GM18870 (cell line): Measurements from ENCODE around the gene FGF4.
"Not testable (repeated sequence)": the region's sequence is repeated elsewhere in the genome, so short reads cannot be mapped to it uniquely, and the experiment has no call there.

Experiments used
- ATAC-seq: cut with Tn5 transposase; IDR thresholded peaks from one replicate; pipeline ENCODE4 v1.9.1; 2021; ENCODE audit warnings: moderate library complexity; ENCODE audit not compliant: unreplicated experiment

FGF4 gene

DNA sequence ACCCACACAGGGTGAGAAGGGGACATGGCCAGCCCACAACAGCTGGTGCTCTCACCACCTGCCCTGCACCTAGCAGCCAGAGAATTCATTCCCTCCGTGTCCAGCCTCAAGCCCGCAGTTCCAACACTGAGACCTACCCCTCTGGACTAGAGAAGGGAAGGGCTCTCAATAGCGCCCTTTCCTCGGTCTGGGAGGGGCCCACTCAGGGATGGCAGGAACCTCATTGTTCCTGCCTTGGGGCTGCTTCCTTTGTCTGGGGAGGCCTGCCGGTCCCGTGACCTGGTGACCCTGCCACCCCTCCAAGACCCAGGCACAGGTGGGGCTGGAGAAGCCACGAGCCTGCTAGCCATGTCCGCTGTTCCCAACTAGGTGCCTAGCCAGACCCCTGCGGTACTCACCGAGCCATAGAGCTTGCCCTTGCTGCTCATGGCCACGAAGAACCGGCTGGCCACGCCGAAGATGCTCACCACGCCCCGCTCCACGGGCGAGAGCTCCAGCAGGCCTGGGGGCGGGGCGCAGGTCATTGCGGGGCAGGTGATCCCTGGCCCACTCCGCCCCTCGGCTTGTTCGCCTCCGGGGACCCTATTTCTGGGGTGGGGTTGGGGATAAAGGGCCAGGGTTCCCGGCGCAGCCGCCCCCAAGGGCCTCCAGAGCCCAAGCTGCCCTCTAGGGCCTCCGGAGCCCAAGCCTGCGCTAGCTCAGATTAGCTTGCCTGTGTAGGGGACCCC lies 1.4 kb downstream of the FGF4 start:
- ATAC-seq = no peak

DNA sequence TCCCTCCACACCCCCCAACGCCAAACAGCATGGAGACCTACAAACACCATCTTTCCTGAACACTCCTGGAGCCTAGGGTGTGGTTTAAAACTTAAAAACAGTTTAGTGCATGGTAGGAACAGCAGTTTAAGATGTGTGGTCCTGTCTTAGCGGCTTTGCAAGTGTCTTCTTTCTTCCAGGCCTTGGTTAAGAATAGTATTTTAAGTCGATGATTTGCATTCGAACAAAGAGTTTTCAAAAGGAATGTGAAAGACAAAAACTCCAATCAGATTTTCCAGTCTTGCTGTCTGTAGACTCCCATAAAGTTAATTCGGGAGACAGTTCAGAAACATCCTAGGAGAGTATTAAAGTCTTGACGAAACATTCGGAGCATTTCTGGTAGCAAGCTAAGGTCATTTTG lies 3.7 kb downstream of the FGF4 start:
- no peak for ATAC-seq

DNA sequence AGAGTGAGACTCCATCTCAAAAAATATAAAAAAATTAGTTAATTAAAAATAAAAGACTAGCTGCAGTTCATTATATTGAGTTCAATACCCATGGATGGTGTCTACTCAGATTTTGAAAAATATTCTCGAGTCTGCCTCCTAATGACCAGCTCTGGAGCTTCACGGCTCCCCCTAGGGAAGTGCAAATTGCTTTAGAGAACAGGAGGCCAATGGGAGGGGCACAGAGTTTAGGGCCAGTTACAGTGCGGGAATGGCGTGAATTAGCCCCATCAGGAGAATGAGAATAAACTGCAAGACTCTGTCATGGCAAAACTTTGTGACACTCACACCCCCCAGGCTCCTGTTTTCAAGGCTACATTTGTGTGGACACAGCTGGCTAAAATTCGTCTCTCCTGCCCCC lies 4.6 kb downstream of the FGF4 start:
- ATAC-seq = no peak

DNA sequence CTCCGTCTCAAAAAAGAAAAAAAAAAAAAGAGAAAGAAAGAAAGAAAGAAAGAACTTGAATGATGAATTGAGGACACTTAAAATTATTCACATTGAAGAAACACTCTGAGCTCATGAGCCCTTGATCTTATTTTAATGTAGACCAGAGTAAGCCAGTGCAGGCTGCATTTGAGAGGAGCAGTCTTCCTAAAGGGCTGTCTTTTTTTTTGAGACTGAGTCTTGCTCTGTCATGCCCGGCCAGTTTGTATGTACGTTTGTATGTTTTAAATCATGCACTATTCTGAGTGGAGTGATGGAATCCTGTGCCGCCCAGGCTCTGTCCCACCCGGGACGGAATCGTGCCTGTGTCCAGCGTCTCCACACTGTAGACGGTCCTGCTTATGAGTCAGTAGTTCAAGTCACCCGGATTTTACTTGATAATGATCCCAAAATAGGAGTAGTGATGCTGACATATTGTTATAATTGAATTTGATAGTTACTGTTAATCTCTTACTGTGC lies 9.6 kb downstream of the FGF4 start:
- ATAC-seq = no peak

DNA sequence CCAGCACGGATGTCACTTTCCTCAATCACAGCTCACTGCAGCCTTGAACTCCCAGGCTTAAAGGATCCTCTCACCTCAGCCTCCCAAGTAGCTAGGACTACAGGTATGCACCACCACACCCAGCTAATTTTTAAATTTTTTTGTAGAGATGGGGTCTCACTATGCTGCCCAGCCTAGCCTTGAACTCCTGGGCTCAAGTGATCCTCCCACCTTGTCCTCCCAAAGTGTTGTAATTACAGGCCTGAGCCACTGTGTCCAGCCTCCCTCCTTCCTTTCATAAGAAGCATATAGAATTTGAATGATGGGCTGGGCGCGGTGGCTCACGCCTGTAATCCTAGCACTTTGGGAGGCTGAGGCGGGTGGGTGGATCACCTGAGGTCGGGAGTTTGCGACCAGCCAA lies 10.2 kb downstream of the FGF4 start:
- ATAC-seq = not testable (repeated sequence)

DNA sequence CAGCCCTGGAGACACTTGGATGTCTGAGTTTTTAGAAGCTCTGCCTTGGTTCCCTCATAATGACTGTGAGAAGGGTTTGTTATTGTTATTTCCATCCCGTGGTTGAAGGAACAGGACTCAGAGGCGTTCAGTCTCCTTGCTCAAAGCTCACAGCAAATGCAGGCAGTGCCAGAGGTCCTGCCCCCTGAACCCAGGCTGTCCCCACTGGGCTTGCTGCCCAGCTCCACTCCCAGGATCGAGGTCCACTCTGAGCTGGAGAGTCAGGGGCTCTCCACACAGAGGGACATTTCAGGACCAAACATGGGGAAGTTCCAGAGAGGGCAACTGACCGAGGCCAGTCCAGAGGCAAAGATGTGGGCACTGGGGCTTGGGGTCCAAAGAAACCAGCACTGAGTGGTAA lies 14.8 kb downstream of the FGF4 start:
- ATAC-seq = no peak

DNA sequence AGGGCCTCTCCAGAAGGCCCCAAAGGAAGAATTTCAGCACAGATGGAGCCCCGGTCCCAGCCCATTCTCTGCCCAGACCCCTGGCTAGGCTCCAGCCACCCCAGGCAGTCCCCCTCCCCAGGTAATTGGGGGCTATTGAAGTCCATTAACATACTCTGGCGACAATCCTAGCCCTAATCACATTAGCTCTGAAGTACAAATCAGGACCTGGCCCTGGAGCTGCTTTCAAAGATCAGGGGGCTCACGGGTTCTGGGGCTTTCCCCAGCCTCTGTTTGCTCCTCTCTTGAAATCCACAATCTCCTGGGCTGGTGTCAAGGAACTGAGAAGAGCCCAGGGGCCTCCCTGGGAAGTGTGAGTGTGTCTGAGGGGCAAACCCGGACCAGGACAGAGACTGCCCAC lies 22.3 kb downstream of the FGF4 start:
- ATAC-seq = no peak

DNA sequence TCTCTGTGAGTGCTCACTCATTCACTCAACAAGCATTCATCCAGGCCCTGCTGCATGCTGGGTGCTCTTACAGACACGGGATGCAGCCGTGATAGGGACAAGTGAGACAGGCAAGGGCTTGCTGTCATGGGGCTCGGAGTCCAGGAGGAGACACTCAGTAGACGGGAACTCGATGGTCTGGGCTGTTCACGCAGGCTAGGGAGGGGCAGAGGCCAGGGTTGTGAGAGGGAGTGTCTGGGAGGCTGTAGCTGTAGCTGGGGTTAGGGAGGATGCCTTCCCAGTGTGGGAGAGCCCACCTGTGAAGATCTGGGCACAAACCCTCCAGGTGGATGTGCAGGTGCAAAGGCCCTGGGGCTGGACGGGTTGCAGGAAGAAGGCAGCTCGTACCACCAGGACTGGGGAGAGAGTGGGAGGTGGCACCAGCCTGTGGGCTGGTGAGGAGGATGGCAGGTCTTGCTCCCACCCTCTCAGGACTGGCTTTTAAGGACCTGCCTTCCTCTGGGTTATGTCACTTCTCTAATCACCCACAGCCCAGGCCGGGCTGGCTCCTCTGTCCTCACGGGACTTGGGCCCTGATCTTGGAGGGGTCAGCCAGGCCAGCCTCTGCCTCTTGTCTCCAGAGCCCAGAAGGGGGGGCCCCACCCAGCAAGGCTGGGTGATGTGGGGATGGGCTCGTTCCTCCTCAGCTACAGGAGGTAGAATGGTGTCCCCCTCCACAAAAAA lies 24.1 kb downstream of the FGF4 start:
- ATAC-seq = no peak

DNA sequence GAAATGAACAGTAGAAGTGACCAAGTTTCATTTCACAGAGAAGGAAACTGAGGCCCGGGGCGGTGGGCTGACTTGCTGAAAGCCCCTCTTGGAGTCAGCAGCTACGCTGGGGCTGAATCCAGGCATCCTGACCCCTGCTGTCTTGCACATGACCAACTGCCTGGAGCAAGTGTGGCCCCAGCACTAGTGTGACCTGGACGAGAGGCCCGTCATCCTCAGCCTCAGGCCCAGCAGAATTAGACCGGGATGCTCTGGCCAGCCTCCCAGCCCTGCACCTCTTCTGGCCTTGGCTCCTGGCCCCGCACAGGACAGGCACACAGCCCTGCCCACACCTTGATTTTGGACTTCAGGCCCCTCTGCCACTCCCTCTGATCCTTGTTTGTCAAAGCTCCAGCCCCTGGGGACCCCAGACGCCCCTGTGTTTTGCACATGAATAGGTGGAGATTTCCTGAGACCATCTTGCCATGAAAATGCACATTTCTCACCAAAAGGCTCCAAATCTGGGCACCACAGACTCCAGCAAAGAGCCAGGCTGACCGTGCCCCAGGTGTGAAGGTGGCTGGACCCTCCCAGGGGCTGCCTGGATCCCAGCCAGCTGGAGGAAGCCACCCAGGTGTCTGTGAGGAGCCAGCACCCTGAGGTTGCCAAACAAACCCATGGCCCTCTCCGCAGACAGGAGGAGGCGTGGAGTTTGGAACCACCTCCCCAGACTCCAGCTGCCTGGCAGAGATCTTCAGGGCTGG lies 24.9 kb downstream of the FGF4 start:
- no peak for ATAC-seq

DNA sequence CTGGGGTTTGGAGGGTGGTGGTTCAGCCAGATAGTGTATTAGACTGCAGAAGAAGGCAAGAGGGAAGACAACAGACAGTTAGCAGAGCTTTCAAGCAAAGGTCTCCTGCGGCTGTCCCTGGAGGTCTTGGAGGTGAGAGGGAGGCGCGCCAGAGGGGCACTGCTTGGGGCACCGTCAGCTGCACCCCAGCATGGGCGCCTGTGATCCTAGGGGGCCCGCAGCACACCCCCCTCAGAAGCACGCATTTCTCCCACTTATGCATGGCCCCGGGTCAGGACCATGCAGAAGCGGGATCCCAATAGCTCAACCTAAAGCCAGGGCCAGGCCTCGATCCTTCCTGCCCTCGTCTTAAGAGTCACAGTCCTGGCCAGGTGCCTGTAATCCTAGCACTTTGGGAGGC lies 26.5 kb downstream of the FGF4 start:
- no peak for ATAC-seq

DNA sequence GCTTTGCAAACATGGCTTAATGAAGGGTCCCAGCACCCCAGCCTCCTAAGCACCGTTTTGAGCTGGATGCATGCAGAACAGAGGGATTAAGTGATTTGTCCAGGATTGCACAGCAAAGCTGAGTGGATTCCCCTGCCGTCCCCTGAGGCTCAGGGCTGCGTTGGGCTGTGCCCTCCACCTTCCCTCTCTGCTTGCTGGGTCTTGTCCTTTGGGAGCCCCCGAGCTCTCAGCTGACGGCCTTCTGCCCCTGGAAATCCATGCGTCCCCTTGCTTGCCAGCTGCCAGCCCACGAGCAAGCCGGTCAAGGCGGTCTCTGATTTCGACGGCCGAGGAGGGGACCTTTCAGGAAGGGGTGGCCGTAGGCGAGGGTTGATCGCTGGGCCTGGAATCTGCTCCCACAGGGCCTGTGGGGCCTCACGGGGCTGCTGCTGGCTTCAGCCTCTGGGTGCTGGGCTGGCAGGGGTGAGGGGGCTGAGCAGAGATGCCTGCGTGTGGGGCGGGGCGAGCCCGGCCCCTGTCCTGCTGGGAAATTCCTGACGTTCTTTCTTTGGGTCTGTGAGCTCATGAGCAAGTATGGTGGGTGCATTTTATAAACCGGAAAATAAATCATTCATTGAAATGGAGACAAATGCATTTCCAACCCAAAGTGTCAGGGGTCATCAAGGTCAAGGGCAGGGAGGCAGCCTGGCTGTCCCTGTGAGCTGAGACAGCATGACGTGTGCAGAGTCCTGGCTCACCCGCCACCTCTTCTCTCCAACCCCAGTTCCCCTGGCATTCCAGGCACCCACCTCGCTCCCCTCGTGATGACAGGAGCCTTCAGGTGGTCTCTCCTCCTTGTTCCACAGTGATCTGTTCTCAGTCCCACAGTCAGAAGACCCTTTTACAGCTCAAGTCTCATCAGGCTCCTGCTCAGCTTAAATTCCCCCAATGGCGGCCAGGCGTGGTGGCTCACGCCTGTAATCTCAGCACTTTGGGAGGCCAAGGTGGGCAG lies 28.1 kb downstream of the FGF4 start:
- no peak for ATAC-seq

DNA sequence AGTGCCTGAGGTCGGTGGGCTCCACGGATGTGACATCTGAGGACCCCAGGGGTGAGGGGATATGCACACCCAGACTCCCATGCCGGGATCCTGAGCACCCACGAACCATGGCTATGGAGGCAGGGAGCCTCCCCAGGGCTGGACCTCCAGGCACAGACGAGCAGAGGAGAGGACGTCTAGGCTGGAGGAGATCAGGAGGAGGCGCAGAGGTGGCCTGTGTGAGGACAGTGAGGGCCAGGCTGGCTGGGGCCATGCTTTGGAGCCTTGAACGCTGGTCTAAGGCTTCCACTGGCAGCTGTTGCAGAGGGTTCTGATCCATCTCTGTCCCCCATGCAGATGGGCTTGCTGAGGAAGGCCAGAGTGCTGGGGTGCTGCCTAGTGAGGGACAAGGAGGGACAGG lies 29.0 kb downstream of the FGF4 start:
- ATAC-seq = no peak

DNA sequence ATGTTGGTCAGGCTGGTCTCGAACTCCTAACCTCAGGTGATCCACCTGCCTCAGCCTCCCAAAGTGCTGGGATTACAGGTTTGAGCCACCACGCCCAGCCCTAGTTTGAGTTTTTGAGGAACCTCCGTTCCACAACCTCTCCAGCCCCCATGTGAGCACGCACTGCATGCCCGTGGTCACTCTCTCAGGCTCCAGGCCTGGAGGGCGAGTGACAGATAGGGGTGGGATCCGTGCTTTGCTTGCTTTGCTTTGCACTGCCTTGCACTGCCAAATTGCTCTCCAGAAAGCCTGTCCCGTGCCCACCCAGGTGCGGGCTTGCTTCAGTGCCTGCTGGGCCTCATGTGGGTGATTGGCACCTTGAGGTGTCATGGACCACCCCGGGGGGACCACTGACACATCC lies 29.9 kb downstream of the FGF4 start:
- no peak for ATAC-seq

DNA sequence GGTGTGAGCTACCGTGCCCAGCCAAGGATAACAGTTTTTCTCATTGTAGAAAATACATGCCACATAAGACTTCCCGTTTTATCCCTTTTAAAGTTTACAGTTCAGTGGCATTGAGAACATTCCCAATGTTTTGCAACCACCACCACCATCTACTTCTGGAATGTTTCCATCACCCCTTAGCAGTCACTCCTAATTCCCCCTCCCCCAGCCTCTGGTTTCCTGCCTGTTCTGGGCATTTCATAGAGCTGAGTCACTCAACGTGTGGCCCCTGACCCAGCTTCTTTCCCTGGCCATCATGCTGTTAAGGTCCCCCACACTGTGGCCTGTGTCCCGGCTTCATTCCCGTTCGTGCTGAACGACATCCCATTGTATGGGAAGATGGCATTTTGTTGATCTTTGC lies 30.7 kb downstream of the FGF4 start:
- ATAC-seq = no peak

DNA sequence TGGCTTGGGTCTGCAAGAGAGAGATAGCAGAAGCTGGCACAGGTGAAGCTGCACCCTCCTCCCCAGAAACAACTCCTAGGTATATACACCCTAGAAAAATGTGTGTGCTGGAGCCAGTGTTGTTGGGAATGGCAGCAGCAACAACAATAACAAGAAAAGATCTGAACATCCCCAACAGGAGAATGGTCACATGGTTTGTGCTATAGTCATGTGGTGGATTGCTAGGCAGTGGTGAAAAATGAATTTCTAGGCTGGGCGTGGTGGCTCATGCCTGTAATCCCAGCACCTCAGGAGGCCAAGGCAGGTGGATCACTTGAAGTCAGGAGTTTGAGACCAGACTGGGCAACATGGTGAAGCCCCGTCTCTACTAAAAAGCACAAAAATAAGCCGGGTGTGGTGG lies 40.3 kb downstream of the FGF4 start:
- ATAC-seq = no peak

DNA sequence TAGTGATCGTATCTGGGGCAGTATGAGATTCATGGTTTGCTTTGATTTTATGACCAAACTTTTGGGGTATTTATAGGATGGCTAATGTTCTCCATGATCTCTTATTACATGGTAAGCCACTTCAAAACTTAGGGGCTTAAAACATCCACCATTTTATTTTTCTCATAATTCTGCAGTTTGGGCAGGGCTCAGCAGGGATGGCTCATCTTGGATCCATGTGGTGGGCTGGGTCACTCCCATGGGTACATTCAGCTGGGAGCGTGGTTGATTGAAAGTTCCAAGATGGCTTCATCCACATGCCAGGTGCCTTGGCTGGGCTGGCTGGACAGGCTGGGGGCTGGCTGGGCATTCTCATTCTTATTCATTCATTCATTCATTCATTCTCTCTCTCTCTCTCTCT lies 40.8 kb downstream of the FGF4 start:
- no peak for ATAC-seq

DNA sequence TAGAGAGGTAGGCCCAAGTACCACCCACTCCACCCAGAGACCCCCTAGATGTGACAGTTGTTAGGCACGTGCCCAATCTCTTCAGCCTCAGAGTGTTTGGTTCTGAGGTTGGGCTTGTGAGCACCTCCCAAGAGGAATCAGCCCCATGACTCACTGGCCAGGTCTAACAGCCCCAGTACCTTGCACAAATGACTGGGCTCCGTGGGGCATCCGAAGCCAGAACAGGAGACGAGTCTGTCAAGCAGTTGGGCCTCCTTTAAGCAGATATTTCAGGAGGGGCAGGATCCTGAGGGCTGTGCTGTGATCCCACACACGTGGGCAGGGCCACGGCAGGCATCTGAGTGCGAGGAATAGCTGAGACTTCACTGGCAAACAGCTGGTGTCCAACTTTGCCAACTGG lies 42.2 kb downstream of the FGF4 start:
- no peak for ATAC-seq

DNA sequence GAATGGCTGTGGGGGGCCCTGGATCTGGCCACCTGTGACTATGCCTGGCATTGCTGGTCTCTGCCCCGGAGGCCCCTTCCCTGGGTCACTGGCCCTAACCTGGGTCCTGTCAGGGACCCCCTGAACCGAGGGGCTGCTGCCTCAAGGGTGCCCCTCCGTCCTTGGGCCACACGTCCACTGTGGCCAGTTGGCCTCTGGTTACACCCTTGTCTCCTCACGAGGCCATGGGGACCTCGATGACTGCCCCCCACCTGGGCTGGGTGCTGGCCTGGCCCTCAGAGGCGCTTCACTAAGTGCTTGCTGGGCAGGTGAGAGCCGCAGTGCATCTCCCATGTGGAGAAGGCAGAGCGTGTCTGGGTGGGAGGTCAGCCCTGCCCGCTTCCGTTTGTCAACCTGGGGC lies 44.0 kb downstream of the FGF4 start:
- ATAC-seq = no peak

DNA sequence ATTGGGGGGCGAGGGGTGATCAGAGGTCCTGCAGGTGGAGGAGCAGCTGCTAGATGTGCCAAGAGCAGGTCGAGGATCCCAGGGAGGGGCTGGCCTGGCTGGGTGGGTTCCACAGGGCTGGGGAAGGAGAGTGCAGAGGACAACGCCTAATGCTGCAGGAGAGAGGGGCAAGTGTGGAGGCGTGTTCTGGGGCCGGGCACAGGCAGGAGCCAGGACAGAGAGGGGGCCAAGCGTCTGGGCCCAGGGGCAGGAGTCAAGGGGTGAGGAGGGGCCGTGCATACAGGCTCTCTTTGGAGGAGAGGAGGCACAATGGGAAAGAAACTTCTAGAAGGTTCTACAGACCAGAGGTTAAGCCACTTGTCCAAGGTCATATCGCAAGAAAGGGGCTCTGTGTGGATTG lies 44.6 kb downstream of the FGF4 start:
- ATAC-seq = no peak

DNA sequence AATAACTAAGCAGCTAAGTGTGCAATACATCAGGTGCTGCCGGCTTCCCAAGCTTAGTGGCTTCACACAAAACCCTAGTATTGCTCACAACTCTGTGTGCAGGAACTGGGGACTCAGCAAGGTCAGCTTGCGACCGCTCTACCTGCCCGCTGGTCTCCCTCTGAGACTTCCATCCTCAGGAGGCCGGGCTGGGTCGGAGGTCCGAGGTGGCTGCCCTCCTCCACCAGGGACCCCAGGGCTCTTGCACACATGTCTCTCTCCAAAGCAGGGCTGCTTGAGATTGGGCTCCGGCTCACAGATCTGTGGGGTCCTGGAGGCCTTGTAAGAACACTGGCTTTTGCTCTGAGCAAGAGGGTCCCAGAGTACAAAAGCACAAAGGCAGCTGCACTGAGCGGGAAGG lies 45.9 kb downstream of the FGF4 start:
- ATAC-seq = no peak

DNA sequence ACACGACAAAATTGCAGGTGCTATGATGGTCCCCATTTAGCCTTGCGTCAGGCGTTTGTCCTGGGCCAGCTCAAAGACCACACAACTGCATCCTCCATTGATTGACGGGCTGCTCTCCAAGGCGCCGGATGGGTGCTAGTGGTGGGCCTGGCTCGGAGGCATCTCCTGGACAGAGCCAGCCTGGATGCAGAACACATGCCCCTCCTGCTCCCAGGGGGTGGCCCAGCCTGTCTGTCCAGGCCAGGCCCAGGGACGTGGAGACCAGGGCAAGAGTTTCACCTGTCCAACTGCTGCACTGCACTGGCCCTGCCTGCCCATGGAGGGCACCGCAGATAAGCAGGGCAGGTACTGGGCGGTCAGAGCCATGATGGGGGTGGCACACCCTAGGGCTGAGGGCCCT lies 47.9 kb downstream of the FGF4 start:
- no peak for ATAC-seq
